HG03066 (cell line): ENCODE results near the gene TGM4.

Experiments used
- ATAC-seq: cut with Tn5 transposase; IDR thresholded peaks from one replicate; pipeline ENCODE4 v1.9.1; 2021; ENCODE audit warnings: low read depth; ENCODE audit not compliant: unreplicated experiment

The TGM4 gene

DNA sequence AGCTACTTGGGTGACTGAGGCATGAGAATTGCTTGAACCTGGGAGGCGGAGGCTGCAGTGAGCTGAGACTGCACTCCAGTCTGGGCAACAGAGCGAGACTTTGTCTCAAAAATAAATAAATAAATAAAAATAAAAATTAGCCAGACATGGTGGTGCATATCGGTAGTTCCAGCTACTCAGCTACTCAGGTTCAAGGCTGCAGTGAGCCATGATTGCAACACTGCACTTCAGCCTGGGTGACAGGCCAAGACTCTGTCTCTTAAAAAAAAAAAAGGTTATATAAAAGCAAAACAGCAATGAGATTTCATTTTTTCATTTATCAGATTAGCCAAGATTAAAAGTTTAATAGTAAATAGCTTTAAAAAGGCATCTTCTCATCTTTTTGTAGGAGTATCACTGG, 2.9 kb downstream of the TGM4 start:
- no peak for ATAC-seq

GRCh38 chr3:44880284-44880683, 5.9 kb downstream of the TGM4 start:
- ATAC-seq: no peak

GRCh38 chr3:44883213-44883955, 9.0 kb downstream of the TGM4 start:
- no peak for ATAC-seq

DNA sequence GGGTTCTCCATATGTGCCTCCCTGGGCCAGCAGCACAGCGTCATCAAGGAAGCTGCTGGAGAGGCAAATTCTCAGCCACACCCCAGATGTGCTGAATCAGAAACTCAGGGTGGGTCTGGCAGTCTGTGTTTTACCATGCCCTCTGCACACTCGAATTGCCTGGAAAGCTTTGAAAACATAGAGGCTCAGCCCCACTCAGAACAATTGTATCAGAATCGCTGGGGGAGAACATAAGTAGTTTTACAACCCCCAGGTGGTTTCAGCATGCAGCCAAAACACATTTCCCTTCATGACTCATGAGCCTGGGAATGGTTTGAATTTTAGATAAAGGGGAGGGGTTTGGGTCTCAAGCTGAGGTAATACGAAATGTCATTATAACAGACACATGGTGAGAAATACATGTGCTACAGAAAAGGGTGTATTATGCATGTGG, 9.6 kb downstream of the TGM4 start:
- no peak for ATAC-seq

GRCh38 chr3:44885618-44886017, 11.2 kb downstream of the TGM4 start:
- no peak for ATAC-seq

DNA sequence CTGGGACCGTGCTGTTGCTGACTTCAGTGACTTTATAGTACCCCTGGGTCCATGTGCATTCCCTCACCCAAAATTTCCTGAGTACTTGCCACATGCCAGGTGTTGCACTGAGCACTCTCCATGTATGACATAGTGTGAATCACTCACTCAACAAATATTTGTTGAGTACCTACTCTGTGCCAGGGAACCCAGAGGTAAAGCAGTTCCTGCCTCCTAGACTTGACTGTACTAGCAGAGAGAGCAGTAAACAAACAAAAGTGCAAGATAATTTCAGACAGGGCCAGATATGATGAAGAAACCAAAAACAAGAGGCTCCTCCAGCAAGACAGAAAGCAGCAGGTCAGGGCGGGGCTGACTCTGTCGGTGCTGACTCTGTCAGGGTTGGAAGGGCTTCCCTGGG, 12.2 kb downstream of the TGM4 start:
- ATAC-seq: no peak

DNA sequence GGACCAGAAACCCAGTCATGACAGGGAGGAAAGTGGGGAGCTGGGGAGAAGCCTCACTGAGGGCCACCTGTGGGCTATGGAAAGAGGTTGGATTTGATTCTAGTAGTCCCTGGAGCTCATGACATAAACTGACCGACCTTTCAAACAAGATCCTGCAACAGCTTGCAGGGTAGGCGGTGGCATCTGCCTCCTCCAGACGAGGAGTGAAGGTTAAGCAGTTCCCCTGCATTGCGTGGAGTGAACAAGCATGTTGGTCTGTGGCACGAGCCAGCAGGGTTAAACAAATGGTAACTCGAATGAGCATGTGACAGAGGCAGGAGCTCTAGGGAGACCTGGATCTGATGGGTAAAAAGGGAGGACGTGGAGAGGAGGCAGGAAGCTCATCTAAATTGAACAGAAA, 12.7 kb downstream of the TGM4 start:
- ATAC-seq: no peak

DNA sequence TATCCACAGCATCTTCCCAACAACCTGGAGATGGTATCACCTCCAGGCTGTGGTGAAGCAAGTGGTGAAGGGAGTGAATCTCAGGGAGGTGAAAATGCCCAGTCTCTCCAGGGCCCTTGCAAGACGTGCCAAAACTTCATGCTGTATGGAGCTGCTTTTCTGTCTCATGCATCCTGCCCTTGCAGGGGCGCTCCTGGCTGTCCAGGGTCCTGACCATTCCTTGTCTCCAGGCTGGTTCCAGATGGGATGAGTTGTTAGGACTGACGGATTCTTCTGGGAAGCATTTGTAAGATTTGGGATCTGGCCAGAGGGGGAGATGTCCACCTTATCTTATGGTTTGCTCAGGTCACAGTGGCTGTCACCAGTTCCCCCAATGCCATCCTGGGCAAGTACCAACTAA, 15.8 kb downstream of the TGM4 start:
- no peak for ATAC-seq

DNA sequence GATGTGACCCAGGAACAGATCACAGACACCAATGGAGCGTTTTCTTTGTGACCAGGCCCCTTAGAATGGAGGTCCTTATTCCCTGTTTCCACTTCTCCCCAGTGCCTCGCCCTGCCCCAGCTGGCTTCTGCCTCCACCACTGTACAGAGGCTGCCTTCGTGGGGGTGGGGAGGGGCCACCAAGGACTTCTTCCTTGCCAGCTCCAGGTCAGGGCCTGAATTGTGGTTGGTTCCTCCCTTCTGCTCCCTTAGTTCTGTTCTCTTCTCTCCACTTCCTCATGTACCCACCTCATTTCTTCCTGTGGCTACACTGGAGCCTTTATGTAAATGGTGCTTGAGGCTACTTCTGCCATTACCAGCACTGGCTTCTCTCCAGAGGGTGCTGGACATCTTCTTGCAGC, 16.4 kb downstream of the TGM4 start:
- no peak for ATAC-seq

DNA sequence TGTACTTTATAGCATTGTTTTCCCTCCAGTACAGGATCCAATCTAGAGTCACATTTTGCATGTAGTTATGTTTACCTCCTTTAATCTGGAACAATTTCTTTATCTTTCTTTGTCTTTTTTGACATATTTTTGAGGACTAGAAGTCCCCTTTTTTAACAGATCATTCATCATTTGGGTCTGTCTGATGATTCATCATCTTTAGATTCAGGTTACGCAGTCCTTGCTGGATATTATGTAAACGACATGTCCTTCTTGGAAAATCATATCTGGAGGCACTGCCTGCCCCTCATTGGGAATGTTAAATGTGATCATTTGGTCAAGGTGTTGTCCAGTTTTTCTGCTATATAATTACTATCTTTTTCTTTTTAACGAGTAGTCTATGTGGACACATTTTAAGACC, 18.3 kb downstream of the TGM4 start:
- ATAC-seq: no peak

DNA sequence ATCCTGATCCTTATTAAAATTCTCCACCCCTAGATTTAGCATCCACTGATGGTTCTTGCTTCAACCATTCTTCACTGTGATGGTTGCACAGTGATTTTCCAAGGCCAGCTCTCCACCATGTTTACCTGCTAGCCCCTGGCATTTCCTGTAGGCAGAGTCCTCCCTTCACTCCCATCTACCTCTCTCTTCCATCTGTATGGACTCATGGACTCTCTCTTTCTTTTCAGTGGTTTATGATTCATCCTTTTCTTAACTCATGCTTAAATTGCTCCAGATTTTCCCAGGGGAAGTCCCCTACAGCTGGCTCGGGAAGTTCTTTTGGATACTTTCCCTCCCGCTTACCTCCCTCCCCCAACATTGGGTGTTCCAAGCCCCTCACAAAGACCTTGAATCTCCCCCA, 18.7 kb downstream of the TGM4 start:
- no peak for ATAC-seq

GRCh38 chr3:44894485-44894884, 20.1 kb downstream of the TGM4 start:
- no peak for ATAC-seq

- ATAC-seq: no peak
These were observed 22.0 kb downstream of the TGM4 start for GRCh38 chr3:44896440-44896839.

DNA sequence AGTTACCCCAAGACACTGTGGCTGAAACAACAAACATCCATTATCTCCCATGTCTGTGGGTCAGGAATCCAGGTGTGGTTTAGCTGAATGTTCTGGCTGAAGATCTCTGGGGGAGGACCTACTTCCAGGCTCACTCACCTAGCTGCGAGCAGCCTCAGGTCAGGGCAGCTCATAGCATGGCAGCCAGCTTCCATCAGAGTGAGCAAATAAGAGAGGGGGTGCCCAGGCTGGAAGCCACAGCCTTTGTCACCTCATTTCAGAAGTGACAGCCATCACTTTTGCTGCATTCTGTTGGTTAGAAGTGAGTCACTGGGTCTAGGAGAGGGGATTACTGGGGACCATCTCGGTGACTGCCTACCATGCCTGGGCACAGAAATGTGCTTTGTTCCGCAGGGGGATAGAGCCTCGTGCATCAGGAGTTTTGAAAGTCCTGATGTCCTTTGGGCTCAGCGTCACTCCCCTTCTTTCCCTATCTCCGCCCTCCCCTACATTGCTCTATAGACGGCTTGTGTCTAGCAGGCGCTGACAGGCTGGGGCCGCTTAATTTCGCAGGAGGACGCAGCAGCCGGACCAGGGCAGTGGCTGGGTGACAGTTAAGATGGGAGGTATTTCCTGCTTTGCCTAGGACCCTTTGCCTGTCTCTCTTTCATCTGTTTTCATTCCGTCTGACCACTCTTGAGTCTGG, 25.4 kb downstream of the TGM4 start:
- ATAC-seq: no peak

DNA sequence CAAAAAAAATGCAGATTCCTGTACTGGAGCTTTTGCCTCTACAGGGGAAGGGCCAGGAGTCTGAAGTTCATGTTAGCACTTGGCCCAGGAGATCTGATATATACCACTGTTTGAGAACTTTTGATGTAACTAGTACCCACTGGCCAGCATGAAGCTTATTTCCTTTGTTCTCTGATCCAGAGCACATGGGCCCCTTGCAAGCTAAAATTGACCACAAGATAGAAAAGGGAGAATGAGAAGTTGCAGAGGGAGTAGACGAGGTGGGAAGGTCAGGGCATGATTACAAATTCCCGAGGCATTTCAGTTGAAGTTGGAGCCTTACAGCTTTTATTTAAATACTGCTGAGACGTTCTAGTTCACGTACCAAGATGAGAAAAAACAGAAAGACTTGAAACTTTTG, 28.2 kb downstream of the TGM4 start:
- no peak for ATAC-seq

DNA sequence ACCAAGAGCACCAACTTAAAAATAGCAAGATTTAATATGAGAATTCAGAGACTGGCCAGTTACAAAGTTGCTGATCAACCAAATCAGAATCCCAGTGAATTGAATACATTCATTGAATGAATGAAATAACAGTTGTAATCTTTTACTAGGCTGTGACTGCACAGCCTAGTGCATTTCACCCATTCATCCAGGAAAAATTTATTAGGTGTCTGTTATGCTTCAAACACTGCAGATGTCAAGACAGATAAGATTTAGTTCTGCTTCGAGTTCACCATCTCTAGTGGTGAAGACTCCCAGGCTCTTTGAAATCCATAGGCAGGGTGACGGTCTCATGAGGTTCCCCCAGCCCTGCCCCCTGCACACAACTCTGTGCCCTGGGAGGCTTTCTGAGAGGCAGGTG, 28.9 kb downstream of the TGM4 start:
- ATAC-seq: no peak

DNA sequence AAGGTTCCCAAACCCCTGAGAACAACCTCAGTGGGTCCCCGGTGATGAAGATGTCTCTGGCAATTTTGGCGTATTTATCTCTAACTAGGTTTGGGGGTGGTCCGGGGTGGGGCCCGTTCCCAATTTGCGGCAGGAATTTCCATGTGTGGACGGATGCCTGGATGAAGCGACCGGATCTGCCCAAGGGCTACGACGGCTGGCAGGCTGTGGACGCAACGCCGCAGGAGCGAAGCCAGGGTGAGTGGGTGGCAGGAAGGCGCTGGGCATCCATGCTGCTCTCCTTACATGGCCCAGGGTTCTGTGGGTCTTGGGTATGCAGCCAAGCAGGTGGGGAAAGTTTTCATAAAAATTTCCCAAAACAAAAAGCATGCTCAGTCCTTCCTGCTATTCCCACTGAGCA, 29.3 kb downstream of the TGM4 start:
- no peak for ATAC-seq

GRCh38 chr3:44905446-44906157, 31.2 kb downstream of the TGM4 start:
- ATAC-seq: no peak

DNA sequence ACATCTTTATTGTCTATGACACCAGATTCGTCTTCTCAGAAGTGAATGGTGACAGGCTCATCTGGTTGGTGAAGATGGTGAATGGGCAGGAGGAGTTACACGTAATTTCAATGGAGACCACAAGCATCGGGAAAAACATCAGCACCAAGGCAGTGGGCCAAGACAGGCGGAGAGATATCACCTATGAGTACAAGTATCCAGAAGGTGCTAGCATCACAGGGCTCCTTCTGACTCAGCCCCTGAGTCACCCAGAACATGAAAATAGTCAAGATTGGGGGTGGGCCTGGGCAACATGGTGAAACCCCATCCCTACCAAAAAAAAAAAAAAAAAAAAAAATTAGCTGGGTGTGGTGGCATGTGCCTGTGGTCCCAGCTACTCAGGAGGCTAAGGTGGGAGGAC, 32.6 kb downstream of the TGM4 start:
- ATAC-seq: no peak

- no peak for ATAC-seq
These were observed 33.2 kb downstream of the TGM4 start for GRCh38 chr3:44907612-44908011.

DNA sequence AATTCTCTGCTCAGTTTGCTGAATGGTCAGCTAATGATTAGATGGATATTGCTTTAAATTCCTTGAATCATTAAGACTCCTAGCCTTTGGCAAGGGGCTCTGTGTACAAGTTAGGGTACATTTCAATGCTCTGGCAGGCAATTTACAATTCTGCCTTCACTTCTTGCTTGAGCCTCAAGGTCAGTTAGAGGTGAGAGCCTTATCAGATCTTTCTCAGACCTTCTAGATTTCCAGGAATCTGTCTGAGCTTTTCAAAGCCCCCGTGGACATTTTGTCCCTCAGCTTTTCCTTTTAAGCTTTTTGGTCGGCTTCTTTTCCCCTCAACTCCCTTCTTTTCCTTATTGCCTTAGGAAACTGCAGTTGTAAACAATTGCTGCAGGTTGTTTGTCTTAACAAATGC, 34.7 kb downstream of the TGM4 start:
- ATAC-seq: no peak

GRCh38 chr3:44910693-44911092, 36.3 kb downstream of the TGM4 start:
- ATAC-seq: no peak
